AG10803 (cell line): ENCODE measurements around the gene OTC.

Source experiments
- DNase-seq: peaks from one replicate; pipeline ENCODE4 v3.0.0; 2010; ENCODE audit warnings: low read depth
- H3K4me3 ChIP-seq: 2 replicates; pipeline ENCODE4 v1.5.1; 2011; ENCODE audit warnings: mild to moderate bottlenecking, low read length, control low read depth
- TF ChIP-seq, protein P1 (sequence below): conservative IDR thresholded peaks from 2 replicates; pipeline ENCODE4 v1.5.1; 2011; ENCODE audit warnings: mild to moderate bottlenecking, low read length, control low read depth, inconsistent platforms

The OTC gene

DNA sequence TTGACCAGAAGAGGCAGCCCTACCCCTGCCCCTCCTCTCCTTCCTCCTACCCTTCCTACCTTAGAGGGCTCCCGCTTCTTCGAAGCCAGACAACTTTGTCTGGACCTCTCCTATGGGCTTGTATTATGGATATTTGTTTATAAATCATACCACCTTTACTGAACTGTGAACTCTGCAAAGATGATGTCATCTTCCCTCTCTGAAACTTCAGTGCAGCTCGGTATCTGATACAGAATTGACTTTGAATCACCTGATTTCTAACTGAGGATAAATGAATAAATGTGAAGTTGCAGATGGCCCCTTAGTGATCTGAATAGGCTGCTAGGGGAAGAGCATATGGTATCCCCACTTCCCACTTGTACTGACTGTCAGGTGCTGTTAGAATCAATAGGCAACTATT is 1.1 kb upstream of the OTC start:
- TF ChIP-seq, protein P1, sequence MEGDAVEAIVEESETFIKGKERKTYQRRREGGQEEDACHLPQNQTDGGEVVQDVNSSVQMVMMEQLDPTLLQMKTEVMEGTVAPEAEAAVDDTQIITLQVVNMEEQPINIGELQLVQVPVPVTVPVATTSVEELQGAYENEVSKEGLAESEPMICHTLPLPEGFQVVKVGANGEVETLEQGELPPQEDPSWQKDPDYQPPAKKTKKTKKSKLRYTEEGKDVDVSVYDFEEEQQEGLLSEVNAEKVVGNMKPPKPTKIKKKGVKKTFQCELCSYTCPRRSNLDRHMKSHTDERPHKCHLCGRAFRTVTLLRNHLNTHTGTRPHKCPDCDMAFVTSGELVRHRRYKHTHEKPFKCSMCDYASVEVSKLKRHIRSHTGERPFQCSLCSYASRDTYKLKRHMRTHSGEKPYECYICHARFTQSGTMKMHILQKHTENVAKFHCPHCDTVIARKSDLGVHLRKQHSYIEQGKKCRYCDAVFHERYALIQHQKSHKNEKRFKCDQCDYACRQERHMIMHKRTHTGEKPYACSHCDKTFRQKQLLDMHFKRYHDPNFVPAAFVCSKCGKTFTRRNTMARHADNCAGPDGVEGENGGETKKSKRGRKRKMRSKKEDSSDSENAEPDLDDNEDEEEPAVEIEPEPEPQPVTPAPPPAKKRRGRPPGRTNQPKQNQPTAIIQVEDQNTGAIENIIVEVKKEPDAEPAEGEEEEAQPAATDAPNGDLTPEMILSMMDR: no peak
- DNase-seq: no peak
- H3K4me3 ChIP-seq: no peak overlapping the region

DNA sequence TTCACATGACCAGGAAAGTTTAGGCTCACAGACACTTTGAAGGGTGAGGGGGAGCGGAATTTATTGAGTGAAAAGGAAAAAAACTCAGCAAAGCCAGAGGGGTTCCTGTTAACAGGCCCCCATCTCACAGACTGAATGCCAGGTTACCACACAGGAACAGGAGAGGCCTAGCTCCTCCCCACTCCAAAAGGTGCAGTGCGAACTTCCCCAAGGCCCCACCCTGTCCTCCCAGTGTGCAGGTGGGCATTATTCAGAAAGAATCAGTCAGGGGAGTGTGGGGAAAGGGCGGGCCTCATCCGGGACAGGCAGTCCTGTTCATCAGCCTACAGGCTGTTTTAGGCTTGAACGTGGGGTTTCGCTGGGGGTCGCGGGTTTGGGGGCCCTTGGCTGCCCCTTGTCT is 4.0 kb downstream of the OTC start:
- H3K4me3 ChIP-seq: no peak overlapping the region
- DNase-seq: no peak
- TF ChIP-seq, protein P1: no peak

DNA sequence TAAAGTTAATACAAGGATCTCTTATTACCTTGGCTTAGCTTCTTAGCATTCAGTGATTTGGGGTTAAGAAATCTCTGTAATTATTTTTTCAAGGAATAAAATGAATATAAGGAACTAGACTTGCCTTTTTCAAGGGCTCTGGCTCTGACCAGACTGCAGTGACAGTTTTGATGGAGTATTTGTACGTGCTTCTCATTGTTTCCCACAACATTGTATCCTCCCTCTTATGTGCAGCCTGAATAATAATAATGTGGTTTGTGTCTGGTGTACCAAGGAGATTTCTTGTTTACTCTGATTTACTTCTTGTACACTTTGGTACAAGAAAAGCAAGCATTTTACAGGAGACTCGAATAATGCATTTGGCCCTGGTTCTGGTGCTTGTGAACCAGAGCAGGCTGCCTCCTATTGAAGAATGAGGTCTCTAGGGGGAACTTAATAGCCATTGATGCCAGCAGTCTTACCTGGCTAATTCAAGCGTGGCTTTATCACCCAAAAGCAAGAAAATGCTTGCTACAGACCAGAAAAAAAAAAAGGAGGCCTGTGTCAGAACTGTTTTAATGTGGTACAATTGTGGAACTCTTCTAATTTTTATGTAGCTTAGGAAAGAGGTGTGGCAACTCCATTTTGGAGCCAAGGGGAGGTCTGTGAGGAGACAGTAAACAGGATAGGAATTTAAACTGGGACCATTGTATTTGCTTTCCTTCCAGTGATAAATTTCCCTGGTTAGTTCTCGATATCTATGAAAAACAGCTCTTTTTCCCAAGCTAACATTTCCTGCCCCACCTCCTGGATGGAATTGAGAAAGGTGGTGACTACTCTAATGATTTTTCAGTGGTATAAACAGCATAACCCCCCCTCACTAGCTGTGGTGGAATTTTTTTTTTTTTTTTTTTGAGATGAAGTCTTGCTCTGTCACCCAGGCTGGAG is 5.6 kb downstream of the OTC start:
- TF ChIP-seq, protein P1: no peak
- H3K4me3 ChIP-seq: no peak overlapping the region
- DNase-seq: no peak

DNA sequence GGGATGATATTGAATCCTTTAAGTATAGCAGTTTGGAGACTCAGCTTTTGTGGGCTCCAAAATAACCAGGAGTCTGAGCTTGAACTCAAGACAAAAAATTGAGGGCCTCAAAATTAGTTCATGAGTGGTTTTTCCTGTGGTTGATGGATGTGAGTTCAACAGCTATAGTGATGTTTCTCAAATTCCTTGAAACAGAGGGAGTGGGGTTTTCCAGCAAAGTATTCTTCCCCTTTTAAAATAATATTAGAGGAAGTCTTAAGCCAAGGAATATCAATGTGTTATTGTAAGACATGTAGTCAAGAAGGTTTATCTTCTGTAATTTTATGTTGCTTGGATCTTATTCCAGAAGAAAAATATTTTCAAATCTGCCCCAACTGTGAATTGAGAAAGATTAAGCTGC is 10.6 kb downstream of the OTC start:
- H3K4me3 ChIP-seq: no peak overlapping the region
- DNase-seq: no peak
- TF ChIP-seq, protein P1: no peak

DNA sequence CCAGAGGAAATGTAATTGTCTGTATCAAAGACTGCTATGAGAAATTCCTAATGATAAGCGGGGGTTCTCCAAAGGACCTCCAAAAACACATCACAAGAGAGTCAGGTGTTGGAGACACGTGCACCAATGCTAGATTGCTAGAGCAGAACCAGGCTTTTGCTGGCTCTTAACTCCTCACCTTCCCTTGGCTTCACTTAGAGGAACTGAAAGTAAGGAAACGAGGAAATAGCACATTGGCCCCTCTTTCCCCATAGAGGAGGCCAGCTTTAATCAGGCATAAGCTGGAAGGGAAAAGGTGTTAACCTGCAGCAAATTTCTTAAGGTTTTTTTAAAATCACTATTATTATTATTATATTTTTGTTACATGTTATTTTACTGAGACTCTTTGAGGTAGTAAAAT is 13.6 kb downstream of the OTC start:
- TF ChIP-seq, protein P1: no peak
- no peak overlapping the region for H3K4me3 ChIP-seq
- DNase-seq: no peak

DNA sequence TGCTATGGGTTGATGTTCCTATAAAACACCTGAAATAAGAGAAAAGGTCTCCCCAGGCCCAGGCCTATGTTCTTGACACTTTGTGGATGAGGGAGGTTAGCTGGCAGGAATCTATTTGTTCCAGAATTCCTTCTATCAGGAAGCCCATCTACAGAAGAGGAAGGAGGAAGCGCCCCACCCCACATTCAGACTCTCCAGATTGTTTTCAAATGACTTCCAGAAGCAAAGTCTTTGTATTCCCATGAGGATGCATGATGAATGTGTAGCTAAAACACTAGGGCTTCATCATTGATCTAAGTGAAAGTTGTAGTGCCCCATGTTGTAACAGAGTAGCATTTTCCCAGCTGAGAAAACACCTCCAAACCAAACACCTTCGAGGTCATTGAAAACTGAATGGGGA is 16.4 kb downstream of the OTC start:
- H3K4me3 ChIP-seq: no peak overlapping the region
- TF ChIP-seq, protein P1: no peak
- no peak for DNase-seq

DNA sequence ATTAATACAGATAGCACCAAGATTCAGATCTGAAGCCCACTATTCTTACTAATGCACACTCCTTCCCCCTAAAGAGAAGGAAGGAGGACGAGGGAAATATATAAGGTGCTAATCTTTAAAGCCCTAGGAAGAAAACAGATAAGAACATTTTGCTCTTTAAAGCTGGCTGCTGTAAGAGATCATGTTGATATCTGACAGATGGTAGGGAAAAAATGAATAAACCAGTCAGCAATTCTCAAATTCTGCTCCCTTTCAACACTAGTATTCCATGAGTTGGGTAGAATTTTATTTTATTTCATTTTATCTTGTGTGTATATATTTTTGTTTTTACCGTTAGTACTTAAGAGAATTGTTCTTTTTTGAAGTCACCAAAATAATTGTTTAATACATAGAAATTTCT is 19.2 kb downstream of the OTC start:
- no peak overlapping the region for H3K4me3 ChIP-seq
- TF ChIP-seq, protein P1: no peak
- DNase-seq: no peak
